Left lung (tissue), 10 donors: Measurements from ENCODE around the gene TAF1D. TPM values are rescaled to one million over a fixed set of nuclear protein-coding genes. Genes with fewer than 3 reads are reported as not detected.

Source experiments
- ATAC-seq: fragments of 200-7000 bp; cut with Tn5 transposase; one replicate; pipeline ENCODE4 v1.9.1; 2020; ENCODE audit warnings: moderate library complexity
- DNase-seq, 4 donors: peaks; one replicate each; pipeline ENCODE4 v3.0.0-alpha.2; 2013 to 2020
- H3K27ac ChIP-seq, 2 donors: fragments of 200-600 bp; sonication (generic) in 1 of 2; one replicate each; pipeline versions ENCODE4 v1.5.0 to v1.8.0; 2020 to 2021
- H3K27me3 ChIP-seq, 2 donors: fragments of 200-600 bp; sonication (generic) in 1 of 2; one replicate each; pipeline versions ENCODE4 v1.5.0 to v1.8.0; 2020 to 2021
- H3K36me3 ChIP-seq, 2 donors: fragments of 200-600 bp; sonication (generic) in 1 of 2; one replicate each; pipeline versions ENCODE4 v1.5.0 to v1.8.0; 2020 to 2021
- H3K4me1 ChIP-seq, 2 donors: fragments of 200-600 bp; one replicate each; pipeline ENCODE4 v1.8.0; 2021
- H3K4me3 ChIP-seq, 2 donors: fragments of 200-600 bp; sonication (generic) in 1 of 2; one replicate each; pipeline versions ENCODE4 v1.5.0 to v1.8.0; 2020 to 2021; ENCODE audit warnings: mild to moderate bottlenecking in 1 of 2
- H3K9me3 ChIP-seq, 2 donors: fragments of 200-600 bp; sonication (generic) in 1 of 2; one replicate each; pipeline versions ENCODE4 v1.5.0 to v1.8.0; 2020 to 2021
- intact Hi-C, 2 donors: fragments of 100-400 bp; cut with DNase I; formaldehyde crosslinking; loops; one replicate each; pipeline versions ENCODE4 v1.11.2 to v1.14.2; 2022
- polyA plus RNA-seq, 6 donors: library from polyadenylated mRNA; unstranded; fragments of 120-200 nt; gene quantifications; one replicate each; pipeline ENCODE4 v1.2.1, GENCODE V29; 2013; ENCODE audit not compliant: insufficient read length in 6 of 6
- total RNA-seq, 2 donors: library from RNA; stranded (reverse); fragmentation: NEBNext Ultra II Directional; extraction: Animal tissue kit (Norgen Biotek cat#: 25700); gene quantifications; one replicate each; pipeline ENCODE4 v1.2.1, GENCODE V29; 2021
- TF ChIP-seq, protein P1 (sequence below), 2 donors: fragments of 200-600 bp; sonication (generic) in 1 of 2; IDR thresholded peaks; one replicate each; pipeline versions ENCODE4 v1.5.0 to v1.8.0; 2021; ENCODE audit warnings: antibody characterized with exemption in 2 of 2
- donor health status: DM: no; HTN: yes; CAD: no.
- donor health status: DM: no; HTN: no; CAD: no.

The TAF1D gene
- total and polyA plus RNA-seq, 8 donors: 78.9 to 242 (median 175) TPM

GRCh38 chr11:93743291-93743690 is 2.0 kb upstream of the TAF1D start:
- ATAC-seq (no peak), DNase-seq (peak in 1 of 4 donors; percentile 78)
- TF ChIP-seq, protein P1, sequence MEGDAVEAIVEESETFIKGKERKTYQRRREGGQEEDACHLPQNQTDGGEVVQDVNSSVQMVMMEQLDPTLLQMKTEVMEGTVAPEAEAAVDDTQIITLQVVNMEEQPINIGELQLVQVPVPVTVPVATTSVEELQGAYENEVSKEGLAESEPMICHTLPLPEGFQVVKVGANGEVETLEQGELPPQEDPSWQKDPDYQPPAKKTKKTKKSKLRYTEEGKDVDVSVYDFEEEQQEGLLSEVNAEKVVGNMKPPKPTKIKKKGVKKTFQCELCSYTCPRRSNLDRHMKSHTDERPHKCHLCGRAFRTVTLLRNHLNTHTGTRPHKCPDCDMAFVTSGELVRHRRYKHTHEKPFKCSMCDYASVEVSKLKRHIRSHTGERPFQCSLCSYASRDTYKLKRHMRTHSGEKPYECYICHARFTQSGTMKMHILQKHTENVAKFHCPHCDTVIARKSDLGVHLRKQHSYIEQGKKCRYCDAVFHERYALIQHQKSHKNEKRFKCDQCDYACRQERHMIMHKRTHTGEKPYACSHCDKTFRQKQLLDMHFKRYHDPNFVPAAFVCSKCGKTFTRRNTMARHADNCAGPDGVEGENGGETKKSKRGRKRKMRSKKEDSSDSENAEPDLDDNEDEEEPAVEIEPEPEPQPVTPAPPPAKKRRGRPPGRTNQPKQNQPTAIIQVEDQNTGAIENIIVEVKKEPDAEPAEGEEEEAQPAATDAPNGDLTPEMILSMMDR (IDR thresholded peaks at IDR 0.05): no peak
- Histone ChIP-seq H3K36me3 (peaks cover 0 to 20% of the 10 kb centered on the region in 2 donors), H3K9me3 (no peaks in the 10 kb centered on the region), H3K4me3 (no peak overlapping the region), H3K27me3 (no peaks in the 10 kb centered on the region), H3K4me1 (peaks cover 7 to 40% of the 10 kb centered on the region in 2 donors), H3K27ac (no peak overlapping the region)
- intact Hi-C loops: no loop called here

- Histone ChIP-seq H3K27ac (peak overlapping the region; percentile 93 to 94), H3K4me1 (peaks cover 7 to 54% of the 10 kb centered on the region in 2 donors), H3K9me3 (no peaks in the 10 kb centered on the region), H3K4me3 (peak overlapping the region; percentile 59 to 71), H3K27me3 (no peaks in the 10 kb centered on the region), H3K36me3 (peaks cover 0 to 35% of the 10 kb centered on the region in 2 donors)
- peak in 2 of 4 donors; percentile 43 to 63 for DNase-seq
- peak; percentile 65 for ATAC-seq
- TF ChIP-seq, protein P1 (IDR thresholded peaks at IDR 0.05): no peak
- intact Hi-C loops: no loop called here
These were observed 559 bp upstream of the TAF1D start for GRCh38 chr11:93741882-93742226.

- Histone ChIP-seq H3K9me3 (no peaks in the 10 kb centered on the region), H3K4me1 (peaks cover 7 to 61% of the 10 kb centered on the region in 2 donors), H3K27ac (peak overlapping the region; percentile 93 to 94), H3K4me3 (peak overlapping the region; percentile 59 to 71), H3K36me3 (peaks cover 0 to 46% of the 10 kb centered on the region in 2 donors), H3K27me3 (no peaks in the 10 kb centered on the region)
- ATAC-seq: peak; percentile 72
- peak; percentile 50 to 86 (median 62) for DNase-seq
- intact Hi-C loops: no loop called here
- TF ChIP-seq, protein P1 (IDR thresholded peaks at IDR 0.05): no peak
These were observed 583 bp downstream of the TAF1D start for GRCh38 chr11:93740730-93741093.

- peak; percentile 13 for ATAC-seq
These were observed 1.1 kb downstream of the TAF1D start for GRCh38 chr11:93740031-93740729.

GRCh38 chr11:93738647-93739081 is 2.6 kb downstream of the TAF1D start:
- Histone ChIP-seq H3K27me3 (no peaks in the 10 kb centered on the region), H3K9me3 (no peaks in the 10 kb centered on the region), H3K27ac (no peak overlapping the region), H3K36me3 (peaks cover 0 to 67% of the 10 kb centered on the region in 2 donors), H3K4me1 (peaks cover 7 to 76% of the 10 kb centered on the region in 2 donors), H3K4me3 (peak overlapping the region in 1 of 2 donors; percentile 71)
- DNase-seq (no peak), ATAC-seq (no peak)
- intact Hi-C loops: loop anchor here in 1 of 2 donors (10.0 kb wide), 1 partner anchor 56 kb away; no protein-coding TSS in a partner anchor
- TF ChIP-seq, protein P1 (IDR thresholded peaks at IDR 0.05): no peak

More at GRCh38 chr11:93740031-93740729, 1.1 kb downstream of the TAF1D start:
- DNase-seq: peak in 3 of 4 donors; percentile 6 to 35 (median 34)
- H3K4me3 ChIP-seq: peak overlapping the region; percentile 59 to 71
- TF ChIP-seq, protein P1 (IDR thresholded peaks at IDR 0.05): no peak
- peak overlapping the region; percentile 93 to 94 for H3K27ac ChIP-seq
- no peaks in the 10 kb centered on the region for H3K27me3 ChIP-seq
- peaks cover 7 to 65% of the 10 kb centered on the region in 2 donors for H3K4me1 ChIP-seq
- H3K36me3 ChIP-seq: peaks cover 0 to 52% of the 10 kb centered on the region in 2 donors
- no peaks in the 10 kb centered on the region for H3K9me3 ChIP-seq
- intact Hi-C loops: no loop called here
